ENCODE data around the gene ATN1. TPM values are rescaled to one million over a fixed set of nuclear protein-coding genes. Genes with fewer than 3 reads are reported as not detected.

Gene ATN1
- total and polyA plus RNA-seq, 2 of the 4 experiments (the other 2 are of a cell fraction): 3.4 to 58.7 TPM

DNA sequence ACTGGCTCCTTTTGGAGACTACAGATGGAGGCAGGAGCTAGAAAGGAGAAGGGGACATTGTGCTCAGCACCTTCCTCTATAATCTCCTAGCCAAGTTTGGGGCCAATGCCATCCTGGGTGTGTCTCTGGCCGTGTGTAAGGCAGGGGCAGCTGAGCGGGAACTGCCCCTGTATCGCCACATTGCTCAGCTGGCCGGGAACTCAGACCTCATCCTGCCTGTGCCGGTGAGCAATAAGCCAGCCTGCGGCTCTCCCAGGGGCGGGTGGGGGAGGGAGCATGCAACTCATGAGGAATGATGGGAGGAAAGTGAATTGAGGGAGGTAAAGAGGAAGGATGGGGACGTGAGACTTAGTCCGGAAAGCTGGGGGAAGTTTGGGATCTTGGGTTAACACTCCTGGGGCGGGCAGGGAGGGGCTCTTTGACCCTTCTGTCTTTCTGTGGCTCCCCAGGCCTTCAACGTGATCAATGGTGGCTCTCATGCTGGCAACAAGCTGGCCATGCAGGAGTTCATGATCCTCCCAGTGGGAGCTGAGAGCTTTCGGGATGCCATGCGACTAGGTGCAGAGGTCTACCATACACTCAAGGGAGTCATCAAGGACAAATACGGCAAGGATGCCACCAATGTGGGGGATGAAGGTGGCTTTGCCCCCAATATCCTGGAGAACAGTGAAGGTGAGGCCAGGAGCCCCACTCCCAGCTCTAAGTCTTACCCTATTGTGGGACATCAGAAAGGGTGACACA is 10.1 kb upstream of the ATN1 start:
- Histone ChIP-seq H4K8ac (ENCODE audit: low read depth in 2 of 2, low read length in 2 of 2) (peak overlapping the region in 1 of 2 experiments; percentile 53; a peak in 1 of 4 replicates), H2BK20ac (ENCODE audit: low read depth, low read length) (no peak overlapping the region), H2BK120ac (ENCODE audit: low read depth, low read length) (no peak overlapping the region; the same call in 1 of the 2 replicates), H3K27me3 (ENCODE audit: control insufficient read depth, insufficient read depth, low read length) (no peaks in the 10 kb centered on the region), H3K23ac (ENCODE audit: low read depth, low read length) (peak overlapping the region; percentile 68; the same call in 1 of the 2 replicates), H3K4me1 (ENCODE audit: control insufficient read depth, insufficient read depth, low read length) (peaks cover 23% of the 10 kb centered on the region), H3K18ac (ENCODE audit: low read depth, low read length) (no peak overlapping the region), H3K4me2 (ENCODE audit: low read depth, low read length) (no peak overlapping the region), H3K9ac (ENCODE audit: low read depth, low read length) (no peak overlapping the region), H3K9me1 (ENCODE audit: insufficient read depth, low read length) (peaks cover 8% of the 10 kb centered on the region; the same call in 1 of the 2 replicates), H2BK5ac (ENCODE audit: low read depth, low read length, poor library complexity, severe bottlenecking) (no peak overlapping the region), H3K4me3 (ENCODE audit: insufficient read depth, low read depth, low read length) (no peak overlapping the region), H2AFZ (replicated peaks; ENCODE audit: low read length, poor library complexity) (peak overlapping the region; percentile 83), H2BK15ac (ENCODE audit: low read depth, low read length) (no peak overlapping the region), H3K27ac (ENCODE audit: insufficient read depth, low read length) (no peak overlapping the region), H3K36me3 (ENCODE audit: control insufficient read depth, insufficient read depth, low read length) (peaks cover 44% of the 10 kb centered on the region), H3K9me3 (ENCODE audit: control insufficient read depth, insufficient read depth, low read length) (no peaks in the 10 kb centered on the region), H2AK5ac (ENCODE audit: low read depth, low read length) (peak overlapping the region; percentile 64; the same call in 1 of the 2 replicates), H3K14ac (replicated peaks; ENCODE audit: low read depth, low read length) (0 out of 2 replicates have a peak overlapping the region, but pooled peaks have one; percentile 67), H4K5ac (ENCODE audit: low read depth, low read length) (no peak overlapping the region), H4K91ac (ENCODE audit: insufficient read depth, low read depth, low read length) (peak overlapping the region; percentile 32; the same call in 1 of the 2 replicates), H4K20me1 (ENCODE audit: insufficient read depth, low read length) (0 out of 2 replicates have a peak, but pooled peaks cover 6% of the 10 kb centered on the region), H2AK9ac (replicated peaks; ENCODE audit: low read depth, low read length, poor library complexity) (peak overlapping the region; percentile 86), H3K79me1 (ENCODE audit: low read depth in 1 of 2, low read length in 2 of 2) (peaks cover 37 to 41% of the 10 kb centered on the region in 2 experiments), H3K4ac (ENCODE audit: low read depth, low read length) (peak overlapping the region; percentile 39), H3K56ac (ENCODE audit: extremely low read depth, insufficient read depth, low read length) (no peak overlapping the region)
- 50 to 100% methylated on average over 1 to 2 of the region's 14 CpGs for WGBS, 2 experiments (ENCODE audit: extremely low coverage in 2 of 2, insufficient read length in 1 of 2)
- ChIA-PET POLR2A (ENCODE audit: unreplicated experiment) (no interaction called here), CTCF (no interaction called here)
- dilution Hi-C loops (cut with HindIII; ENCODE audit: low sequenced_read_pairs, unreplicated experiment) (no loop called here), in situ Hi-C loops (cut with MboI; ENCODE audit: low sequenced_read_pairs) (no loop called here), intact Hi-C loops (cut with micrococcal nuclease) (no loop called here)
- DNase-seq (peak; percentile 65), ATAC-seq (ENCODE audit: low read depth) (no peak)
- TF ChIP-seq NFE2L2 (IDR thresholded peaks at IDR 0.05; ENCODE audit: low read depth, low read length) (no peak), MAFK (IDR thresholded peaks at IDR 0.05; ENCODE audit: low read depth, low read length) (no peak), RCOR1 (IDR thresholded peaks at IDR 0.05; ENCODE audit: insufficient replicate concordance, low read length) (no peak)
- BruUV-seq (replicated peaks): no TSS peak

Data from IMR-90 (cell line).